SKM-1 treated with dmso at 0.1 percent for 144 hours (cell line): Measurements from ENCODE around the gene KCNB1.

Experiments used
- DNase-seq: peaks from one replicate; lab custom pipeline; 2025; ENCODE audit not compliant: unreplicated experiment; lab: John Stamatoyannopoulos, UW

Gene KCNB1

DNA sequence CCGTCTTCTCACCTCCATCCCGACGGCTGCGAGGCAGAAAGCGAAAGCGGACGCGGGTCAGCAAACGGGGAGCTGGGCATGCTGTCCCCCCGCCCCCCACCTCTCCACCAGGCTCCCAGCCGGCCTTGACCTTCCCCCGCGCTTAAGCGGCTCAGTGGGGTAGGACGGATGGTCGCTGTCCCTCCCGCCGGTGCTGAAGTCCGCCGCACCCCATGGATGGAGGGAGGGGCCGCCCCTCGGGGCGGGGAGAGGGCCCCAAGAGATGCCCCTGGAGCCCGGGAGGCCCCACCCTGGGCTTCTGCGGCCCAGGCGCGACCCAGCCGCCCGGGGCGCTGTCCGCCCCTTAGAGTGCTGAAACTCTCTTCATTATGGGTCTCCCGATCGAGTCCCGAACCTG, at the start of gene KCNB1:
KCNB1 (minus strand) TSS at position 48 of the 397 bp plus-strand sequence. CDS start 188 bp downstream, outside the sequence.
- no peak for DNase-seq

DNA sequence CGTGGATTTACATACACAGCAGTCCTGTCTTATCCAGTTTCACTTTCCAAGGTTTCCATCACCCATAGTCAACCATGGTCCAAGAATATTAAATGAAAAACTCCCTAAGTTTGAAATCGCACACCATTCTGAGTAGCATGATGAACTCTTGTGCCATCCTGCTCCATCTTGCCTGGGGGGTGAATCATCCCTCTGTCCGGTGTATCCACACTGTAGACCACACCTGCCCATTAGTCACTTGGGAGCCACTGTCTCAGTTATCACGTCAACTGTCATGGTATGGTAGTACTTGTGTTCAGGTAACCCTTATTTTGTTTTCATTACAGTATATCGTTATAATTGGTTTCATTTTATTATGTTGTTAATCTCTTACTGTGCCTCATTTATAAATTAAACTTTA, 47.0 kb upstream of the KCNB1 start:
- no peak for DNase-seq

DNA sequence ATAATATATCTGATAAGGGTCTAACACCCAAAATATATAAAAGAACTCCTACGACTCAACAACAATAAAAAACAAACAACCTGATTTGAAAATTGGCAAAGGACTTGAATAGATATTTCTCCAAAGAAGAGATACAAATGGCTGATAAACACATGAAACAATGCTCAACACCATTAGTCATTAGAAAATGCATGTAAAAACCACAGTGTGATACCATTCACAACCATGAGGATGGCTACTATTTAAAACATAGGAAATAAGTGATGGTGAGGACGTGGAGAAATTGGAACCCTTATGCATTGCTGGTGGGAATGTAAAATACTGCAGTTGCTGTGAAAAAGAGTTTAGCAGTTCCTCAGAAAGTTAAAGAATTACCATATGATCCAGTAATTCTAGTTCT, 44.1 kb upstream of the KCNB1 start:
- DNase-seq: no peak

DNA sequence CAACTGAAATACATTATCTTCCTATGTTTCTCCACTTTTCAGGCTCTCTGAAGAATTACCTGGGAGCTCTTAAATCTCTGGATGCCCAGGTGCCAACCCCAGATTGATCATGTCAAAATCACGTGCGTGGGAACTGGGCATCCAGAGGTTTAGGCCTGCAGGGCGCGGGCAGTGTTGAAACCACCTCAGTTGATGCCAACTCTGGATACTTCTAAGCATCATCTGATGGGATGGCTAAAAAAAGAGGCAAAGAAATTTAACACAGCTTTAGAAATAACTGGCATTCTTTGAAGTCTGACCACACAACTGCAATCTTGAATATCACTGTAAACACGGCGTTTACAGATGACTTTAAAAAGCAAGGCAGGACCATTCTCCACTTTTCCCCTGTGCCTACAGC, 43.6 kb upstream of the KCNB1 start:
- DNase-seq: no peak

DNA sequence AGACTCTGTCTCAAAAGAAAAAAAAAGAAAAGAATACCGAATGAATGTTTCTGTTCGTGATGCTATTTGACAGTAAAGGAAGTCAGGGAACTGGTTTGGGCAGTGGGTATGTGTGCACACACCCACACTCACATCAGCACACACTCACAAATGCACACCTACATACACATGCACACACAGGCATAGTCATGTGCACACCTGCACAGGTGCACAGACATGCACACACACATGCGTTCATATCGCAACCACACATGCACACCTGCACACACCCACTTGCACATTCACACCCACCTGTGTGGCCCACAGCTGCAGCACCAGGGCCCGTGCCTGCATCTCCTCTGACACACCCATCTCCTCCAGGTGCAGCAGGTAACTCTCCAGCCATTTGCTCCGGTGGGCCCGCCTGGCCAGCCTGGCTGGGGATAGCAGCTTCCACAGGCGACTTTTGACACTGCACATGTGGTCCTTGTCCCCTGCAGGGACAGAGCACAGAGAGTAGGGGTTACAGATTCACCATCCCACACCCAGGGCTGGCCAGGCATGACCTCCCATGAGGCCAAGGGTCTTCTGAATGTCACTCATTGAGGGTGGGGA, 41.4 kb upstream of the KCNB1 start:
- no peak for DNase-seq

DNA sequence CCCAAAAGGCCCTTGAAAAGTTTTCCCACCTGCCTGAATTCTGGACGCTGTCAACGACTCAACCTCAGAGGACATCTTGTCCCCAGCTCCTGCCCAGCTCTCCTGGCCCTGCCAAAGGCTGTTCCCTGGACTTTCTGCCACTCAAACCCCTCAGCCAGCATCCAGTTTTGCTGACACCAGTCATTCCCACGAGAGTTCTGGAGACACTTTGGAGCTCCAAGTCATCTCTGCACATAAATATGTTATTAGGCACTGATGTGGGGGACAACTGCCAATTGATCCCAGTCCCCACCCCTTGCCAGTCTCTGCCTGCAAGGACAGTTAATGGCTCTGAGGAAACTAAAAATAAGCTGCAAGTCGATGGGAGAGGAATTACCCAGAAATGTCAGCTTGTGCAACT, 38.9 kb upstream of the KCNB1 start:
- DNase-seq: no peak

DNA sequence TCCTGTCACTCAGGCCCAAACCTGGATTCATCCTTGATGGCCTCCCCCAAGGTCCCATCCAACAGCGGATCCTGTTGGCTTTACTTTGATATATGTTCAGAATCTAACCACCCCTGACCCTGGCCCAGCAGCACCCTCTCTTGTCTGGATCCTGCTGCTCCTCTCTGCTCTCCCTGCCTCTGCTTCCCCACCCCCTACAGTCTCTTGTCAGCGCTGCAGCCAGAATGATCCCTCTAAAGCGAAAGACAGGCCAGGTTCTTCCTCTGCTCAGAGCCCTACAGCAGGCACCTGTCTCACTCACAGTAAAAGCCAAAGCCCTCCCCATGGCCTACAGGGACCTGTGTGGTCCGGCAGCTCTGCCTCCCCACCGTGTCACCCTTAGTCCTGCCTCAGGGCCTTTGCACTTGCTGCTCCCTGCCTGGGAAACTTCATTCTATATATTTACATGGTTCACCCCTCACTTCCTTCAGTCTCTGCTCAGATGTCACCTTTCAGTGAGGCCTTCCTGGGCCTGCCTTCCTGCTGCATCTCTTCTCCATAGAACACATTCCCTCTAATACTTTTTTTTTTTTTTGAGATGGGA, 37.4 kb upstream of the KCNB1 start:
- no peak for DNase-seq

DNA sequence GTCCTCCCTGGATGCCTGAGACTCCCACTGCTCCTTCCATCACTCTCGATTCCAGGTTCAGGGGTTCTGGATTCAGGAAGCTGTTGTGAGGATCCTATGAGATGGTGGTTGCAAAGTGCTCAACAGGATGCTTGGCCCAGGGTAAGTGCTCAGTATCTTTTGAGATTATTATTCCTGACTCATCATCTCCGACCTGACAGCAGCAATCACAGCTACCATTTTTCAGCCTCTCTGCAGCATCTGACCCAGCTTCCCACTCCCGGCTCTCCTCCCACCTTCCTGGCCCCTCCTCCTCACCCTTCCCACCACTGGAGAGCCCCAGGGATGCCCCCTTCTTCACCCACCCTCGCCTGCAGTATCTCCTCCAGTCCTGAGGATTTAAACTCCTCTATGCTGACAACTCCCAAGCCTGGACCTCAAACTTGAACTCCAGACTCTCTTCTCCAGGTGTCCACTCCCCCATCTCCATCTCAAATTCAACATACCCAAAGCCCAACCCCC, 36.8 kb upstream of the KCNB1 start:
- DNase-seq: no peak

DNA sequence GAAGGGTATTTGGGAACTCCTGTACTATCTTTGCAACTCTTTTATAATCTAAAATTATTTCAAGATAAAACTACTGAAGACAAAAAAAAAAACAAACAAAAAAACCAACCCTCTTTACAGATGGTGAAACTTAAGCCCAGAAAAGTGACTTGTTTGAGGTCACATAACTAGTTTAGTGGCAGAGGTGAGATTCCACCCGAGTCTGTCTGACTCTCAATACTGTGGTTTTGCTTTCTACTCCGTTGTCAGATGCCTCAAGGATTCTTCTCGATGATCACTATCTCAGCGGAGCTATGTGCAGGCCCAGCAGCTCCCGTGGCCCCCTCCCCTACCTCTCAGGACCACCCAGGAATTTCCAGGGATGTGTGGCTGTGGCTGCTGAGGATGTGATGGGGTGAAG, 36.1 kb upstream of the KCNB1 start:
- no peak for DNase-seq

DNA sequence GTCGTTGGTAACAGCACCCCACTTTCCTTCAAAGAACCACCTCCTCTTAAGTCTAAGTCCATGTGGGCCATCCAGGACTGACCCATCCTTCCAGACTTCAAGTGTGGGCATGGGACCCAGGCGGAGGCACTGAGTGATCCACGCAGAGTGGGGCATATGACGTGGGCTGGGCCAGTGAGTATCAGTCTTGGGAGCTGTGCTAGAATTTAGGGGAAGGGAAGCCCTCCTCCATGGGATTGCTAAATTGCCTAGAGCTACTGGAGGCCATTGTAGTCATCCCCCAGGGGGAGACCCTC, 35.3 kb upstream of the KCNB1 start:
- DNase-seq: no peak

DNA sequence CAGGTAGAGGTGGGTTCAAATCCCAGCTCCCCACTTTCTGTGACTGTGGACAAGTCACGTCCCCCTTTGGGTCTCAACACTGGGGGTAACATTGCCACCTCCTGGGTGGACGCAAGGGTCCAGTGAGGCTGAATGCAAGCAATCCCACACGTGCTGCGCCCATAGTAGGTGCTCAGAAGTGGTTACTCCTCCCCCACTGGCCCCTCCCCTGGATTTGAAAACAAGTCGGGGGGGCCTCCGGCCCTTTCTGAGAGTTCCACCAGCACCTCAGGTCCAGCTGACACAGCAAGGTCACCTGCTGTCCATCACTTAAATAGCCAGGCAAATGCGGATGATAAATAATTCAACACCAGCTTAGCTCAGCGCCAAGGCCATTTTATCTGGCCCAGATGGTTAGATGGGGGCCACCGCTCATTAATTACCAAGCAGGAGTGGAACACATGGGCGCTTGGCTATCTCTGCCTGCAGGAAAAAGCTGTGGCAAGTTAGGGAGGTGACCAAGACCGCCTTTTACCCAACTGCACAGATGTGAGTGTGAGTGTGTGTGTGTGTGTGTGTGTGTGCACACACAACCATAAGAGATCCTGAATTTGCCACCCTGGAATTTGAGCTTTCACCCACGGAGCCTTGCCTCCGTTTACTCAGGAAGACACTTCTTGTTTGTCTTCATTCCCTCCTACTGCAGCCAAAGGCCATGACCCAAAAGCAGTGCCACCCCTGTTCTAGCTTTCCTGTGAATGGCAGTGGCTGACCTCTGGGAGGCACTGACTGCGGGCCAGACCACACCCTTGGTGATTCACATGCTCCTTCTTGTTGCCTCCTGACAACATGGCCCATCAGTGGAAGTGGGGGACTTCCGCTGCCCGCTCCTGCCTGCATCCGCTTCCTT, 34.7 kb upstream of the KCNB1 start:
- DNase-seq: no peak

DNA sequence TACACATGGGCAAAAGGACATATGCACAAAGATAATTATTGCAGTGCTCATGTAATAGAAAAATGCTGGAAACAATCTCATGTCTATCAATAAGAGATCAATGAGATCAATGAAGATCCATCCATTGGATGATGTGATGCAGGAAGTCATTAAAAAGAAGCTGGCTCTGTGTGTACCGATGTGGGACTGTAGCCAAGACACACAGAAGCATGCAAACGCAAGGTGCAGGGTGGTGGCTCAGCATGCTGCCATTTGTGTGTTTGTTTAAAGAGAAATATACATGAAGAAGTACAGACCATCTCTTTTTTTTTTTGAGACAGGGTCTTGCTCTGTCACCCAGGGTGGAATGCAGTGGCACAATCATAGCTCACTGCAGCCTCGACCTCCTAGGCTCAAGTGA, 33.1 kb upstream of the KCNB1 start:
- DNase-seq: no peak

DNA sequence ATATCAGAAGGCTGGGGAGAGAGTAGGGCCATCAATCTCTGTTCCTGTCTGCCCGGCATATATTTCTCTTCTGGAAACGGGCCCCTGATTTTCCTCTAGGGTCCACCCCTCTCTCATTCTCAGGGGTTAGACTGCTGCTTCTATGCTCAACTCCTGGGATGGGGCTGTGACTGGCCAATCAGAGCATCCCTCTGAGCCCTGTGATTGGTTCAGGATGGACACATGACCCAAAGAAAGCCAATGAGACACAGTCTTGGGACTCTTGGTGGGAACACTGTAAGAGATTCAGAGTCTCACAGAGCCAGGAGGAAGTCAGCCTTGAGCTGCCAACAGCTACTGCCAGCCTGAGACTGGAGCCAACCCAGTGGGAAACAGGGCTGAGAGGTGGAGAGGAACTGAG, 31.0 kb upstream of the KCNB1 start:
- DNase-seq: no peak

DNA sequence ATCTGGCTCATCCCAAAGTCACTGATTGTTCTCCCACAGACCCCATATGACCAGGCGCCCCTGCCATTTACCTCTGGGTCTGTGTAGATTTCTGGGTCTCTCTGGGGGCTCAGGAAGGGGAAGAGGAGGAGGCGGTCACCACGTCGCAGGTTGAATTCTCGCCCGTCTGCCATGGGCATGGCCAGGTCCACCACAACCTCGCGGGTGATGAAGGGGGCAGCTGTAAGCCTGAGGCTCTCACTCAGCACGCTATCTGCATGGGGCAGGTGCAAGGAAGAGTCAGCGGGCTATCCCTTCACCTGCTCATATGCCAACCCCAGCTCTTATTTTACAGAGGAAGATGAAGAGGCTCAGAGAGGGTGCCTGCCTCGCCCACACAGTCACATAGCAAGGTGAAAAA, 30.5 kb upstream of the KCNB1 start:
- no peak for DNase-seq

DNA sequence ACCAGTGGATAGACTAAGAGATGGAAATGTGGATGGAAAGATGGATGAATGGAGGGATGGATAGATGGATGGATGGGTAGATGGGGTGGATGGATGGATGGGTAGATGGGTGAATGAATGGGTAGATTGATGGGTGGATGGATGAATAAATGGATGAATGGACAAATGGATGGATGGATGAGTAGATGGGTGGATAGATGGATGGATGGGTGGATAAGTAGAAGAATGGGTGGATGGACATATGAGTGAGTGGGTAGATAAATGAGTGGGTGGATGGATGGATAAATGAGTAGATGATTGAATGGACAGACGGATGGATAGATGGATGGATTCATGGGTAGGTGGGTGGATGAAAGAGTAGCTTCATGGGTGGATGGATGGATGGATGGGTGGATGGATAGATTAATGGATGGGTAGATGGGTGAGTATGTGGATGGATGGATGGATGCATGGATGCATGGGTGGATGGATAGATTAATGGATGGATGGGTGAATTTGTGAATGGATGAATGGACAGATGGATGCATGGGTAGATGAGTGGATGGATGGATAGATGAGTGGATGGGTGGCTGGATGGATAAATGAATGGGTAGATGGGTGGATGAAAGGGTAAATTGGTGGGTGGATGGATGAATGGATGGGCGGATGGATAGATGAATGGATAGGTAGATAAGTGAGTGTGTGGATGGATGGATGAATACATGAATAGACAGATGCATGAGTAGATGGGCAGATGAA, 29.5 kb upstream of the KCNB1 start:
- DNase-seq: no peak

DNA sequence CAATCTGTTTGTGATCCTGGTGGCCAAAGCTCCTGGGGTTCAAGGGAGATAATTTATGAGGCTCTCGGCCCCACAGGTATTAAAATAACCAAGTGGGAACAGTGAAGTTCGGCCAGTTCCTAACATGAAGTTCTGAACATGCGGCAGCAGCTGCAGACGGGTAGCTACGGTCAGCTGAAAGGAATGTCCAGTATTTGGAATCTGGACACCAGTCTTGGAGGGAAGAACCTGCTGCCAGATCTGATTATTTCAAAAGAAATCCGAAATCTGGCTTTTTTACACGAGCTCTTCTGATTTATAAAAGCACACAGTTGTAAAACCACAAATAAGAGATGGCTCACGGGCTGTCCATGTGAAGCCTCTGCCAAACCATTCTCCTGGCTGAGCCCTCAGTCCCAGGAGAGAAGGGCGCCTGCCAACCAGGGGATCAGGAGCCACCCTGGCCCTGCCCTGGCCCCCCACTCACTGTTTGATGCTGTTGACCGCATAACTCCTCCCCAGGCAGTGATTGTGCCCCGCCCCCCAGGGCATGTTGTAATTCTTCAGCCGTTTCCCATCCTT, 28.2 kb upstream of the KCNB1 start:
- DNase-seq: no peak

DNA sequence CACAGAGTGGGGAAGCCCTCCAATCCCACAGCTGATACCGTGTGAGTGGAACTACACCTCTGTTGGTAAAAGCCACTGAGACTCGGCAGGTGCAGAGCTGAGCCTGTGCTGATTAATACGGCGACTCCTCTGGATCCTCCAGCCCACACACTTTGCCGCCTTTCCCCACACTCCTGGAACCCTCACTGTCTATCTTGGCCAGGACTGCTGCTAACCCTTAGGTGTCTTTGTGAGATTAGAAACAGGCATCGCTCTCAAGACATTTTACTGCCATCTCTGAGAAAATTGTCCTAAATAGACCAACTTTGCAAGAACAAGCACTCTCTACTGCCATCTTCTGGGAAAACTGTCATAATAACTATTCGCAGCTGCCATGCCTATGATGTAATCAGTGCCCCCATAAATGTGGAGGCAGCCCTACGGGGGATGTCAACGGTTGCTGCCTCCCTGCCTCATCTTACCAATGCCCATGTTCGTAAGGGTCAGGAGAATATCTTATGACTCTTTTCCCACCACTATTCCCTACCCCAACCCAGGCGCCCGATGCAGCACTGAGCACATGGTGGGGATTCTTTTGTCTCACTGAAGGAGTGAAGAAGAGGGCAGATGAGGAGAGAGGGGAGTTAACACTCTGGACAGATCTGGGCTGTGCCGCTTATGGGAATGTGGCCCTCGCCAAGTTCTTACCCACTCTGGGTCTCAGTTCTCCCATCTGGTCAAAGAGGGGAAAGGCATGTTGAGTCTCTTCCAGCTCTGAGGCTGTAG, 26.1 kb upstream of the KCNB1 start:
- DNase-seq: peak; percentile 15

DNA sequence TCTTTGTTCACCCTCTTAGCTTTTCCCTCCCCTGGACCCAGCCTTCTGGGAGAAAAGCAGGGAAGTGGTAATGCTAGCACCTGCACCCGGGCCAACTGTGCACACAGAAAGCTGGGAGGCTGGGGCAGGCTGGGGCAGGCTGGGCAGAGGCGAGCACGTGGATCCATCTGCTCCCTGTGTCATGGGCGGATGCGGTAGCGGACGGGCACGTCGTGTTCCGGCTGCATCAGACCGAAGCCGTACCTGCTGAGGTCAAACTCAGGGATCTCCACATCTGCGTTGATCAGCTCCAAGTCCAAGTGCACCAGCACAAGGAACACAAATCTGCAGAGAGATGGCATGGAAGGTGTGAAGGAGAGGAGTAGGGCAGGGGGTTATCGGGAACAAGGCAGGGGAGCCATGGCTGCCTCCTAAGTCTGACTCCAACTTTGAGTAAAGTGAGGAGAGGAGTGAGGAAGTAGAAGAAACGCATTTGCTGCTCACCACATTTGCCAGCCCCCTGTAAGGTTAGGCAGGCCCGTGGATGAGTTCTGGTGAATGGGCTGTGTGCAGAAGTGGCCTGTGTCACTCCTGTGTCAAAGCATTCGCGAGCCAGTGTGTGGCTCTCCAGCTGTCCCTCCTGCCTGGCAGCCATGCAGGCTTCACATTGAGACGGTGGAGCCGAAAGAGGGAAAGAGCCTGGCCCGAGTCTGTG, 25.4 kb upstream of the KCNB1 start:
- no peak for DNase-seq

DNA sequence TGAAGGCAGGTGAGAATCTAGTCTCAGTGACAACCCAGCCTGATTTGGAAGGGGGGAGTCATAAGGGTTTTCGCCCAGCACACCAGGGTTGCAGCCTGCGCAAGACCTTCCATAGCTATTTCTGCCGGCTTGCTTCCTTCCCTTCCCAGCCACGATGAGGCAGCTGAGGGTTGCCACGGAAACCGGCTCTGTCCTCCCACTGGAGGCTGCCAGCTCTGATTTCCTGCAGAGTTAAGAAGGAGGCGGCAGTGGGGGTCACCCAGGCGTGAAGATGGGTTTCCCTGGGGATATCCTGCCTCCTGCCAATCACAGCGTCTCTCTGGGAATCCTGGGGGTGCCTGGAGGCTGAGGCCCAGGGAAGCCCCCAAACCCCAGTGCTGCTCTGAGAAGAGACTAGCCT, 23.1 kb upstream of the KCNB1 start:
- no peak for DNase-seq

DNA sequence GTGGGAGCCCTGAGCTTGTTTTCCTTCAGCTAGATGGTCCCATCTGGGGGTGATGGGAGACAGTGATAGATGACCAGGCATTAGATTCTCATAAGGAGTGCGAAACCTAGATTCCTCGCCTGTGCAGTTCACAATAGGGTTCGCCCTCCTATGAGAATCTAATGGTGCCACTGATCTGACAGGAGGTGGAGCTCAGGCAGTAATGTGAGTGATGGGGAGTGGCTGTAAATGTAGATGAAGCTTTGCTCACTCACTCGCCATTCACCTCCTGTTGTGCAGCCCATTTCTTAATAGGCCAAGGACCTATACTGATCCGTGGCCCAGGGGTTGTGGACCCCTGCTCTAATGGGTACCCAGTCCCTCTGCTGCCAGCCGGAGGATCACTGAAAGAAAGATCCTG, 20.7 kb upstream of the KCNB1 start:
- DNase-seq: no peak
